ENCODE results near the gene HLA-DQA2.

Gene HLA-DQA2

DNA sequence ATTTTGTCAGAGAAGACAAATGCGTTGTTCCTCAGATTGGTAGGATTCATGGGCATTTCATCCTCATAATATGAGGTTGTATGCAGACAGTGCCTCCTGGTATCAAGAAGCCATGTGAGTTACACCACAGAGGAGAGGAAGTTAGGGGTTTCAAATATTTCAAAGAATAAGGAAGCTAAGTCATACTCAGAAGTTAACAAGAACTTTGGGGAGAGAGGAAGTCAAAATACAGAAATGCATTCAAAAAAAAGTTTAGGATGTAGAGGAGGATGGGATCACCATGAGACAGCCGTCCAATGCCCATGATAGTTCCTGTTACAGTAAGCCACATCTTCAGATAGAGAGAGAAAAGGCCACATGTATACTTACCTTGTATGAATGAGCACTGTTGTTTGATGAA, 53.3 kb downstream of the HLA-DQA2 start:
- TF ChIP-seq CREB1 (IDR thresholded peaks at IDR 0.05; ENCODE audit: low read depth) (no peak), TCF12 (IDR thresholded peaks at IDR 0.05; ENCODE audit: low read depth) (no peak), CEBPB (IDR thresholded peaks at IDR 0.05) (no peak), YY1 (IDR thresholded peaks at IDR 0.05; ENCODE audit: low read depth) (no peak)

Data from Ishikawa (cell line).